Fibroblast of lung (primary cell): ENCODE data around the gene ALDH1L2.

ENCODE experiments used
- EZH2 ChIP-seq: IDR thresholded peaks from 2 replicates; pipeline ENCODE4 v1.5.1; 2012; ENCODE audit warnings: low read length, control low read depth, mild to moderate bottlenecking; ENCODE audit errors: missing control alignments
- TF ChIP-seq, protein P1 (sequence below), 2 donors: IDR thresholded peaks in 1 of 2; conservative IDR thresholded peaks in 1 of 2; 1 replicate in 1 of 2; 2 replicates in 1 of 2; pipeline ENCODE4 v1.5.1; 2011 to 2012; ENCODE audit warnings: low read length in 2 of 2, control low read depth in 1 of 2, inconsistent platforms in 1 of 2, low read depth in 1 of 2, mild to moderate bottlenecking in 1 of 2

DNA sequence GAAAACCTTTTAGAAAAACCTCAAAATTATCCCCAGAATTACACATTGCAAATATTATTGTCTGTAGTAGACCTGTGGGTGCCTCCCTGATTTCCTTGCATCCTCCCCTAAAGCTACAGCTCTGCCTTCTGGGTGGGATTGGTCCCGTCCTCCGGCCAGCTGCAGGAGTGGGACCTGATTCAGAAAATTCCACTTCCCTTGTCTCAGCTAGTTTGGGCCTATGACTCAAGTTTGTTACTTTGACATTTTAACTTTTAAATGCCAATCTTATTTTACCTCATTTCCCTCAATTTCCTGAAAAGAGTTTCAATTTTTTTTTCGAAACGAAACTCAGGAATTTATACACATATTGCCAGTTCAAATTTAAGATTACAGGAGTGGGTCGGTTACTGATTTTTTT lies 113.0 kb downstream of the ALDH1L2 start:
- TF ChIP-seq, protein P1, sequence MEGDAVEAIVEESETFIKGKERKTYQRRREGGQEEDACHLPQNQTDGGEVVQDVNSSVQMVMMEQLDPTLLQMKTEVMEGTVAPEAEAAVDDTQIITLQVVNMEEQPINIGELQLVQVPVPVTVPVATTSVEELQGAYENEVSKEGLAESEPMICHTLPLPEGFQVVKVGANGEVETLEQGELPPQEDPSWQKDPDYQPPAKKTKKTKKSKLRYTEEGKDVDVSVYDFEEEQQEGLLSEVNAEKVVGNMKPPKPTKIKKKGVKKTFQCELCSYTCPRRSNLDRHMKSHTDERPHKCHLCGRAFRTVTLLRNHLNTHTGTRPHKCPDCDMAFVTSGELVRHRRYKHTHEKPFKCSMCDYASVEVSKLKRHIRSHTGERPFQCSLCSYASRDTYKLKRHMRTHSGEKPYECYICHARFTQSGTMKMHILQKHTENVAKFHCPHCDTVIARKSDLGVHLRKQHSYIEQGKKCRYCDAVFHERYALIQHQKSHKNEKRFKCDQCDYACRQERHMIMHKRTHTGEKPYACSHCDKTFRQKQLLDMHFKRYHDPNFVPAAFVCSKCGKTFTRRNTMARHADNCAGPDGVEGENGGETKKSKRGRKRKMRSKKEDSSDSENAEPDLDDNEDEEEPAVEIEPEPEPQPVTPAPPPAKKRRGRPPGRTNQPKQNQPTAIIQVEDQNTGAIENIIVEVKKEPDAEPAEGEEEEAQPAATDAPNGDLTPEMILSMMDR (conservative IDR thresholded peaks at IDR 0.05 in 1 of 2, IDR thresholded peaks at IDR 0.05 in 1 of 2; ENCODE audit: low read depth in 1 of 2, low read length in 2 of 2) = no peak
- TF ChIP-seq EZH2 = no peak
